ENCODE measurements around the gene TMEM9B. TPM values are rescaled to one million over a fixed set of nuclear protein-coding genes. Genes with fewer than 3 reads are reported as not detected.
"Not testable (repeated sequence)": the region's sequence is repeated elsewhere in the genome, so short reads cannot be mapped to it uniquely, and the experiment has no call there.

TMEM9B gene
- total RNA-seq, 1 experiment from 2014 or later: 8.5 TPM

- no peak for DNase-seq
- Histone ChIP-seq H3K36me3 (replicated peaks; ENCODE audit: control insufficient read depth, insufficient read depth, low read length) (no peaks in the 10 kb centered on the region), H3K27me3 (ENCODE audit: control insufficient read depth, insufficient read depth, low read length) (no peaks in the 10 kb centered on the region), H3K4me3 (ENCODE audit: insufficient read depth, low read depth, low read length) (no peak overlapping the region)
These were observed 24.3 kb upstream of the TMEM9B start for GRCh38 chr11:8988329-8989234.

DNA sequence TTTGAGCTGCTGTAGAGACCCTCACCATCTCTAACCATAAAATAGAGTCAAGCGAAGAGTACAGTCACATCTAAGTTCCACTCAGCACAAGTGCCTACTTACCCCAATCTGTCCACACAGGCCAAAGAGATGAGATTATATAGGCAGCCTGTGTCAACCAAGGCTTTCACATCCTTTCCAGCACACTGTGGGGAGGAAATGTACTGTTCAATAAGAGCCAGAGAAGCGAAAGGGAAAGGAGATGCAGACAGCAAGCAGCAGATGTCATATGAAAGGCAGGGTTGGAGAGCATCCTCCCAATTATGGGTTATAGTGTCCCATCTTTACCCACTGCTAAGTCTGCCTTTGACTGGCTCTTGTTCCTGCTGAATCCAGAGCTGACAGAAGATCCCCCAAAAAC lies 23.2 kb upstream of the TMEM9B start:
- Histone ChIP-seq H3K4me3 (ENCODE audit: insufficient read depth, low read depth, low read length) (no peak overlapping the region), H3K36me3 (replicated peaks; ENCODE audit: control insufficient read depth, insufficient read depth, low read length) (no peaks in the 10 kb centered on the region), H3K27me3 (ENCODE audit: control insufficient read depth, insufficient read depth, low read length) (no peaks in the 10 kb centered on the region)
- DNase-seq: no peak

DNA sequence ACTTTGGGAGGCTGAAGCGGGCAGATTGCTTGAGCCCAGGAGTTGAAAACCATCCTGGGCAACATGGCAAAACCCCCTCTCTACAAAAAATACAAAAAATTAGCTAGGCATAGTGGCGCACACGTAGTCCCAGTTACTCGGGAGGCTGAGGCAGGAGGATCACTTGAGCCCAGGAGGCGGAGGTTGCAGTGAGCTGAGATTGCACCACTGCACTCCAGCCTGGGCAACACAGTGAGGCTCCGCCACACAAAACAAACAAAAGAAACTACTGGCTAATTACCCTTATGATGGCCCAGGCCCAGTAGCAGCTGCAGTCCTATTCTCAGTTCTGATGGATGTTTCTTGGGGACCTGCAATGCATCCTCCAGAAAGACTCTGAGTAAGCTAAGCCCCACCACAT lies 22.5 kb upstream of the TMEM9B start:
- H3K4me3 ChIP-seq (ENCODE audit: insufficient read depth, low read depth, low read length); H3K27me3 ChIP-seq (ENCODE audit: control insufficient read depth, insufficient read depth, low read length); H3K36me3 ChIP-seq (replicated peaks; ENCODE audit: control insufficient read depth, insufficient read depth, low read length); DNase-seq: not testable (repeated sequence)

DNA sequence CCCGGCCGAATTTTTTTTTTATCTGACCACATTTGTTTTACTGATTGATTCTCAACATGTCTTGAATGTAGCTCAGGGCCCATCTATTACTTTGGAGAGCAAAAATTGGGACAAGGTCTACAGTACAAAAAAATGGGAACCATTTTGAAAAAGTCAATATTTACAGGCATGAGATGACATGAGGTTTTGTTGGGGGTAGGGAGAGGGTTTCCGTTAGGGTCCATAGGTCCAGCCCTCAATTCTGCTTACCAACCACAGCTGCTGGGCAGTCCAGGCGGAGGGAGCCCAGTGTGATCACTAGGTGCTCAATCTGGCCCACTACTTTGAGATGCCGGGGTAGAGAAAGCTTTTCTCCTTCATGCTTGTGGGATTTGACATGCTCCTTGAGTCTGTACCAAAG lies 21.2 kb upstream of the TMEM9B start:
- no peaks in the 10 kb centered on the region for H3K36me3 ChIP-seq (replicated peaks; ENCODE audit: control insufficient read depth, insufficient read depth, low read length)
- H3K4me3 ChIP-seq (ENCODE audit: insufficient read depth, low read depth, low read length): no peak overlapping the region
- H3K27me3 ChIP-seq (ENCODE audit: control insufficient read depth, insufficient read depth, low read length): no peaks in the 10 kb centered on the region
- no peak for DNase-seq

- no peak for DNase-seq
- Histone ChIP-seq H3K4me3 (ENCODE audit: insufficient read depth, low read depth, low read length) (no peak overlapping the region), H3K36me3 (replicated peaks; ENCODE audit: control insufficient read depth, insufficient read depth, low read length) (no peaks in the 10 kb centered on the region), H3K27me3 (ENCODE audit: control insufficient read depth, insufficient read depth, low read length) (no peaks in the 10 kb centered on the region)
These were observed 19.3 kb upstream of the TMEM9B start for GRCh38 chr11:8983552-8983951.

DNA sequence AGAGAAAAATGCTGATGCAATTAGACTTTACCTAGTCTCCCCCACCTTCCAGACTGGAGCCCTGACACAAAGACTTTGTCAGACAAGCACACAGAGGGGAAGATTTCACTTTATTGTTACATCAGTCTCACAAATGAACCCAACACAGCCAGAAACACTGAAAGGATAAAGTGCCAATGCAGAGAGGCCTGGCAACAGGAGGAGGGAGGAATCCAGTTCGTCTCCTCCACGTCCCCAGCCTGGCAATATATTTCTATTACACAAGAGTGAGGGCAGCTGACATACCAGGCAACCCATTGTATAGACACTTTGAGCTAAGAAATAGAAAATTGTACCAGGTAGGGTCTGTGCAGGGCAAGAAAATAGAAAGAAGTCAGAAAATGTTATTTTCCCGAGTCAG lies 16.2 kb upstream of the TMEM9B start:
- Histone ChIP-seq H3K36me3 (replicated peaks; ENCODE audit: control insufficient read depth, insufficient read depth, low read length) (no peaks in the 10 kb centered on the region), H3K4me3 (ENCODE audit: insufficient read depth, low read depth, low read length) (no peak overlapping the region), H3K27me3 (ENCODE audit: control insufficient read depth, insufficient read depth, low read length) (no peaks in the 10 kb centered on the region)
- no peak for DNase-seq

DNA sequence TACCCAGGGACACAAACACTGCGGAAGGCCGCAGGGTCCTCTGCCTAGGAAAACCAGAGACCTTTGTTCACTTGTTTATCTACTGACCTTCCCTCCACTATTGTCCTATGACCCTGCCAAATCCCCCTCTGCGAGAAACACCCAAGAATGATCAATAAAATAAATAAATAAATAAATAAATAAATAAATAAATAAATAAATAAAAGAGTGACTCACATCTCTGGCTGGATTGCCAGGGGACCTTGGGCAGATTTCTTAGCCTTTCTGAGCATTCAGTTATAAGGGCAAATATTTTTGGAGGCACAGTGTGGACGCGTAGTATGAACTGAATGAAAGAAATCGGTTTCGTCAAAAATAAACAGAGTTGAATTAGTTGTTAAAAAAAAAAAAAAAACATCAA lies 15.1 kb upstream of the TMEM9B start:
- not testable (repeated sequence) for DNase-seq

DNA sequence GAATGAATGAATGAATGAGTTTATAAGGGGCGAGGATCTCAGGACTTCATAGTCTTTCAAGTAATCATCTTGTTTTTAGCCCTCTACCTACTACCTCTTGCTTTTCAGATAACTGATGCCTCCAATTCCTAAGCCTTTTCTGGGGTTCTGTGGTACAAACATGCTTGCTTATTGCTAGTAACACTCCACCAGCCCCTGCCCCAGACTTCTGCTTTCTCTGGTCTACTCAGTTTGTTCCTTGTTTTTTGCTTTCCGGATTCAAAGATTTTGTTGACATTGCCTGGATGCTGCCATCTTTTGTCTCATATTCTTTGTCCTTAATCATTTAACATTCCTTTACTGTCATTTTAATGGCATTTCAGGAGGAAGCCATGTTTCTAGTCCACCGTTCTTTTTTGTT lies 8.9 kb upstream of the TMEM9B start:
- H3K4me3 ChIP-seq (ENCODE audit: insufficient read depth, low read depth, low read length): no peak overlapping the region
- no peak for DNase-seq
- no peaks in the 10 kb centered on the region for H3K27me3 ChIP-seq (ENCODE audit: control insufficient read depth, insufficient read depth, low read length)
- H3K36me3 ChIP-seq (replicated peaks; ENCODE audit: control insufficient read depth, insufficient read depth, low read length): no peaks in the 10 kb centered on the region; the same call in 1 of the 2 replicates

More for the DNA sequence above, 15.1 kb upstream of the TMEM9B start:
- not testable (repeated sequence) for H3K27me3 ChIP-seq (ENCODE audit: control insufficient read depth, insufficient read depth, low read length); H3K36me3 ChIP-seq (replicated peaks; ENCODE audit: control insufficient read depth, insufficient read depth, low read length); H3K4me3 ChIP-seq (ENCODE audit: insufficient read depth, low read depth, low read length)

GRCh38 chr11:8971924-8972316 lies 7.7 kb upstream of the TMEM9B start:
- DNase-seq: no peak
- no peak overlapping the region for H3K4me3 ChIP-seq (ENCODE audit: insufficient read depth, low read depth, low read length)
- no peaks in the 10 kb centered on the region; the same call in 1 of the 2 replicates for H3K36me3 ChIP-seq (replicated peaks; ENCODE audit: control insufficient read depth, insufficient read depth, low read length)
- no peaks in the 10 kb centered on the region for H3K27me3 ChIP-seq (ENCODE audit: control insufficient read depth, insufficient read depth, low read length)

DNA sequence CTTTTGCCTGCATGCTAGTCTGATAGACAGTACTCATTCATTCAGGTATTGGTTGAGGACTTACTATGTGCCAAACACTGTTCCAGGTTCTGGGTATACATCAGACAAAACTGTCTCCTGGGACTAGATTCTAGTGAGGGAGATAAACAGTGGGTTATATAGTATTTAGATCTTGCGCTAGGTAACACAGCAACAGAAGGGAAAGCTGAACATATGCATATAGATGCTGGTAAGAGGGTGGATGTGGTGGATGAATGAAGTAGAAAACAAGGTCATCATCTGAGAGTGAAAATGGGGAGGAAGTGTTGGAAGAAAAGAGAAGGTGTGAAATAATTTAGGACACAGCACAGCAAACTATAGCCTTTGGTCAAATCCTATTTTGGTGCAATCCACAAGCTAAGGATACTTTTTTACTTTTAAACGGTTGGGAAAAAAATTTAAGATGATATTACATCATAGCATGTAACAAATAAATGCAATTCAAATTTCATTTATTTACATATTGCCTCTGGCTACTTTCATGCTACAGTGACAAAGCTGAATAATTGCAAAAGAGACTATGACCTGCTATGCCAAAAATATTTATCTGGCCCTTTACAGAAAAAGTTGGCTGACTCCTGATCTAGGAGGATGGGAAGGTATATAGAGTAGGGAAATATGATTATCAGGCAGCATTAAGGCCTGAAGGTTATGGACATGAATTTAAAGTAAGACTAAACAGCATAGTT lies 7.1 kb upstream of the TMEM9B start:
- no peak overlapping the region for H3K4me3 ChIP-seq (ENCODE audit: insufficient read depth, low read depth, low read length)
- no peak for DNase-seq
- H3K36me3 ChIP-seq (replicated peaks; ENCODE audit: control insufficient read depth, insufficient read depth, low read length): no peaks in the 10 kb centered on the region; the same call in 1 of the 2 replicates
- H3K27me3 ChIP-seq (ENCODE audit: control insufficient read depth, insufficient read depth, low read length): no peaks in the 10 kb centered on the region

DNA sequence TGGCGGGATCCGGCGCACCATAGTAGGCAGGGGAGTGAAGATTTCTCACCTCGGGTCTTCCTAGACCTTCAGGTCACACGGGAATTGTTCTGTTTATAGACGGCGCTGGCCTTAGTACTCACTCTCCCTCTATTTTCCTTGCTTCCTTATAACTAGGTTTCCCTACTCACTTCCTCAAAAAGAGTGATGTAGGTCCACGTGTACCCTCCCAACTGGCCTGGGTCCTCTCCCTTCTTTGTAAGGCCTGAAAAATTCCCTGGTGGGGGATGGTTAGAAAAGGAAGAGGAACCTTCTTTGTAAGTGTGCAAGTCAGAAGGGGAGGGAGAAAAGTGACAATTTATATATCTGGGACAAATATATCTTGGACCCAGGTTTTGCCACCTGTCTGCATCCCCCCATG lies 2.9 kb upstream of the TMEM9B start:
- no peaks in the 10 kb centered on the region; the same call in 1 of the 2 replicates for H3K36me3 ChIP-seq (replicated peaks; ENCODE audit: control insufficient read depth, insufficient read depth, low read length)
- DNase-seq: no peak
- H3K27me3 ChIP-seq (ENCODE audit: control insufficient read depth, insufficient read depth, low read length): no peaks in the 10 kb centered on the region
- H3K4me3 ChIP-seq (ENCODE audit: insufficient read depth, low read depth, low read length): no peak overlapping the region

GRCh38 chr11:8963569-8964323 lies 496 bp downstream of the TMEM9B start:
- no peaks in the 10 kb centered on the region for H3K36me3 ChIP-seq (replicated peaks; ENCODE audit: control insufficient read depth, insufficient read depth, low read length)
- peak; percentile 94 for DNase-seq
- H3K27me3 ChIP-seq (ENCODE audit: control insufficient read depth, insufficient read depth, low read length): no peaks in the 10 kb centered on the region
- peak overlapping the region; percentile 93 for H3K4me3 ChIP-seq (ENCODE audit: insufficient read depth, low read depth, low read length)

- Histone ChIP-seq H3K4me3 (ENCODE audit: insufficient read depth, low read depth, low read length) (no peak overlapping the region), H3K36me3 (replicated peaks; ENCODE audit: control insufficient read depth, insufficient read depth, low read length) (no peaks in the 10 kb centered on the region), H3K27me3 (ENCODE audit: control insufficient read depth, insufficient read depth, low read length) (no peaks in the 10 kb centered on the region)
- DNase-seq: no peak
These were observed 1.4 kb downstream of the TMEM9B start for GRCh38 chr11:8962841-8963240.

- no peaks in the 10 kb centered on the region for H3K36me3 ChIP-seq (replicated peaks; ENCODE audit: control insufficient read depth, insufficient read depth, low read length)
- DNase-seq: no peak
- H3K27me3 ChIP-seq (ENCODE audit: control insufficient read depth, insufficient read depth, low read length): no peaks in the 10 kb centered on the region
- H3K4me3 ChIP-seq (ENCODE audit: insufficient read depth, low read depth, low read length): no peak overlapping the region
These were observed 2.8 kb downstream of the TMEM9B start for GRCh38 chr11:8961401-8961800.
